Measurements from ENCODE around the gene GCKR.

- no peak for TF ChIP-seq RAD21 (IDR thresholded peaks at IDR 0.05; ENCODE audit: low read depth)
- no peak for TF ChIP-seq CREB1 (IDR thresholded peaks at IDR 0.05; ENCODE audit: low read depth)
- no peak for TF ChIP-seq FOXM1 (IDR thresholded peaks at IDR 0.05; ENCODE audit: borderline replicate concordance, low read depth)
- TF ChIP-seq REST (IDR thresholded peaks at IDR 0.05; ENCODE audit: low read depth): no peak
- no peak for TF ChIP-seq EGR1 (IDR thresholded peaks at IDR 0.05)
Measured at GRCh38 chr2:27501042-27501441, 4.4 kb downstream of the GCKR start.

All from Ishikawa (cell line).